H1 (cell line): ENCODE measurements around the gene ANKRD11.

Experiments used
- CEBPB ChIP-seq: IDR thresholded peaks from 2 replicates; pipeline ENCODE4 v1.6.1; 2012; ENCODE audit warnings: low read depth, low read length
- CHD2 ChIP-seq: IDR thresholded peaks from 2 replicates; pipeline ENCODE4 v1.6.1; 2012; ENCODE audit warnings: low read length, improper control_type of control experiment
- EGR1 ChIP-seq: IDR thresholded peaks from 2 replicates; pipeline ENCODE4 v1.6.1; 2011; ENCODE audit warnings: low read depth, low read length, borderline replicate concordance
- EP300 ChIP-seq, 2 experiments: IDR thresholded peaks; 1 replicate in 1 of 2; 2 replicates in 1 of 2; pipeline ENCODE4 v1.6.1; 2011 to 2012; ENCODE audit warnings: low read depth in 2 of 2, low read length in 2 of 2, mild to moderate bottlenecking in 2 of 2, borderline replicate concordance in 1 of 2, inconsistent platforms in 1 of 2, moderate library complexity in 1 of 2
- EZH2 ChIP-seq: fragments of 200-600 bp; sonication (generic); IDR thresholded peaks from 2 replicates; pipeline ENCODE4 v1.7.1; 2012; ENCODE audit warnings: low read depth, mild to moderate bottlenecking, moderate library complexity, low read length, inconsistent platforms; ENCODE audit not compliant: severe bottlenecking
- JUN ChIP-seq: IDR thresholded peaks from 2 replicates; pipeline ENCODE4 v1.6.1; 2011; ENCODE audit warnings: low read depth, mild to moderate bottlenecking, improper control_type of control experiment, low read length
- KDM1A ChIP-seq: fragments of 200-600, 300-600 bp; sonication (generic); IDR thresholded peaks from 2 replicates; pipeline ENCODE4 v1.7.1; 2016; ENCODE audit warnings: mild to moderate bottlenecking, low read length, borderline replicate concordance
- RAD21 ChIP-seq, 2 experiments: IDR thresholded peaks in 1 of 2; conservative IDR thresholded peaks in 1 of 2; 2 replicates each; pipeline ENCODE4 v1.6.1; 2011; ENCODE audit warnings: low read depth in 2 of 2, low read length in 2 of 2, improper control_type of control experiment in 1 of 2, inconsistent platforms in 1 of 2, mild to moderate bottlenecking in 1 of 2, moderate library complexity in 1 of 2
- RNF2 ChIP-seq: fragments of 200-900, 300-1000 bp; sonication (generic); IDR thresholded peaks from 2 replicates; pipeline ENCODE4 v1.7.1; 2016; ENCODE audit warnings: borderline replicate concordance, low read depth, mild to moderate bottlenecking, antibody characterized with exemption, low read length; ENCODE audit not compliant: poor library complexity, severe bottlenecking; ENCODE audit errors: missing control alignments
- SIN3A ChIP-seq, 2 experiments: IDR thresholded peaks in 1 of 2; conservative IDR thresholded peaks in 1 of 2; 2 replicates each; pipeline ENCODE4 v1.6.1; 2011 to 2012; ENCODE audit warnings: low read length in 2 of 2, improper control_type of control experiment in 1 of 2, low read depth in 1 of 2, mild to moderate bottlenecking in 1 of 2
- TF ChIP-seq, protein P1 (sequence below), 3 experiments: IDR thresholded peaks; 1 replicate in 2 of 3; 2 replicates in 1 of 3; pipeline versions ENCODE4 v1.5.1 to v1.6.1; 2011; ENCODE audit warnings: low read length in 3 of 3, mild to moderate bottlenecking in 3 of 3, inconsistent platforms in 2 of 3, low read depth in 1 of 3, moderate library complexity in 1 of 3; ENCODE audit not compliant: insufficient read depth in 1 of 3; ENCODE audit errors: control extremely low read depth in 1 of 3
- TF ChIP-seq, protein P2 (sequence below): IDR thresholded peaks from 2 replicates; pipeline ENCODE4 v1.6.1; 2012; ENCODE audit warnings: inconsistent platforms

DNA sequence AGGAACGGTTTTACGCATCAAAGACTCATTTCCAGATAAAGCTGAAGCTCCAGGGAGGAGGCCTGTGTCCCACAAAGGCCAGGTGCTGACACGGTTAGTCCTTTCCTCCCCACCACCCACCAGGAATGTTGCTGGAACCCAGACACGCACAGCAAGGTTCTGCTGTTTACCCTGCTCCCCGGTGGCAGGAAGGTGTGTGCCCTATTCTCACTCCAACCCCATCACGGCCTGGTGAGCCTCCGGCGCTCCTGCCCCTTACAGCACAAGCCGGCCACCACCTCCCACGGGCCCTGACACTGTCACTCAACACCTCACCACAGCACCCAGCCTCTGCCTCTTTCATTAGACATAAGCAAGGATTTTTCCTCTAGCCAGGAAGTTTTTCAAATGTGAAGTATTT, 47.8 kb downstream of the ANKRD11 start:
- TF ChIP-seq CEBPB (no peak), JUN (no peak), EGR1 (no peak), SIN3A (conservative IDR thresholded peaks at IDR 0.05 in 1 of 2, IDR thresholded peaks at IDR 0.05 in 1 of 2; ENCODE audit: low read depth in 1 of 2, low read length in 2 of 2) (no peak), EZH2 (no peak), RNF2 (no peak), EP300 (IDR thresholded peaks at IDR 0.05; ENCODE audit: borderline replicate concordance in 1 of 2, low read depth in 2 of 2, low read length in 2 of 2) (no peak), CHD2 (no peak), KDM1A (no peak), RAD21 (IDR thresholded peaks at IDR 0.05 in 1 of 2, conservative IDR thresholded peaks at IDR 0.05 in 1 of 2; ENCODE audit: low read depth in 2 of 2, low read length in 2 of 2) (no peak)
- TF ChIP-seq, protein P1, sequence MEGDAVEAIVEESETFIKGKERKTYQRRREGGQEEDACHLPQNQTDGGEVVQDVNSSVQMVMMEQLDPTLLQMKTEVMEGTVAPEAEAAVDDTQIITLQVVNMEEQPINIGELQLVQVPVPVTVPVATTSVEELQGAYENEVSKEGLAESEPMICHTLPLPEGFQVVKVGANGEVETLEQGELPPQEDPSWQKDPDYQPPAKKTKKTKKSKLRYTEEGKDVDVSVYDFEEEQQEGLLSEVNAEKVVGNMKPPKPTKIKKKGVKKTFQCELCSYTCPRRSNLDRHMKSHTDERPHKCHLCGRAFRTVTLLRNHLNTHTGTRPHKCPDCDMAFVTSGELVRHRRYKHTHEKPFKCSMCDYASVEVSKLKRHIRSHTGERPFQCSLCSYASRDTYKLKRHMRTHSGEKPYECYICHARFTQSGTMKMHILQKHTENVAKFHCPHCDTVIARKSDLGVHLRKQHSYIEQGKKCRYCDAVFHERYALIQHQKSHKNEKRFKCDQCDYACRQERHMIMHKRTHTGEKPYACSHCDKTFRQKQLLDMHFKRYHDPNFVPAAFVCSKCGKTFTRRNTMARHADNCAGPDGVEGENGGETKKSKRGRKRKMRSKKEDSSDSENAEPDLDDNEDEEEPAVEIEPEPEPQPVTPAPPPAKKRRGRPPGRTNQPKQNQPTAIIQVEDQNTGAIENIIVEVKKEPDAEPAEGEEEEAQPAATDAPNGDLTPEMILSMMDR (IDR thresholded peaks at IDR 0.05; ENCODE audit: control extremely low read depth in 1 of 3, insufficient read depth in 1 of 3, low read depth in 1 of 3, low read length in 3 of 3) = no peak
- TF ChIP-seq, protein P2, sequence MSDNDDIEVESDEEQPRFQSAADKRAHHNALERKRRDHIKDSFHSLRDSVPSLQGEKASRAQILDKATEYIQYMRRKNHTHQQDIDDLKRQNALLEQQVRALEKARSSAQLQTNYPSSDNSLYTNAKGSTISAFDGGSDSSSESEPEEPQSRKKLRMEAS = no peak
